ENCODE data around the gene SPATA24. TPM values are rescaled to one million over a fixed set of nuclear protein-coding genes. Genes with fewer than 3 reads are reported as not detected.
"Not testable (repeated sequence)": the region's sequence is repeated elsewhere in the genome, so short reads cannot be mapped to it uniquely, and the experiment has no call there.

Gene SPATA24, protein sequence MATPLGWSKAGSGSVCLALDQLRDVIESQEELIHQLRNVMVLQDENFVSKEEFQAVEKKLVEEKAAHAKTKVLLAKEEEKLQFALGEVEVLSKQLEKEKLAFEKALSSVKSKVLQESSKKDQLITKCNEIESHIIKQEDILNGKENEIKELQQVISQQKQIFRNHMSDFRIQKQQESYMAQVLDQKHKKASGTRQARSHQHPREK
- 3.5 TPM for total RNA-seq

DNA sequence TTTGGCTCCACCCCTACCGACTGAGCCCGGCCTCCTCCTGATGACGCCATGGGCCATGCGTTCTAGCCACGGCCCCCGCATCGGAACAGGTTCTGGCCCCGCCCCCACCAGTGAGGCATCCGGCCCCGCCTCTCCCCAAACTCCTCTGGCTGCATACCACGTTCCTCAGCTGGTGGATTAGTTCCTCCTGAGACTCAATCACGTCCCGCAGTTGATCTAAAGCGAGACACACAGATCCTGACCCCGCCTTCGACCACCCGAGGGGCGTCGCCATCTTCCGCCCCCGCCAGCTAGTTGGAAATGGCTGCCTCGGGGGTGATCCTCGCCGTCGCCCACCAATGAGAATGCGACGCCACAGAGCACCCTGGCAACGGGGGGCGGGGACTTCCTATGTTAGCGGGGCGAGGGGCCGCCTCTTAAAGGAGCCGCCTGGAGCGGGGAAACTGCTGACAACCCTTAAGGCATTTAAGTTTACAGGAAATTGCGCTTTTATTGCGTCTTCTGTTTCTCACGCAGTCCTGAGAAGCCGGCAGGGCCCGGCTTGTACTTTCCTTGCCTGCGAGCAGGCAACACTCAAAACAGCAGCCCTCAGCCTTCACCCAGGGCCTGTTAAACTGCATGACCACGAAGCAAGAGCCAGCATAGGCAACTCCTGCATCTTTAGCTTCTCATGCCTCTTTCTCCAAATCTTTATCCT is at the start of gene SPATA24:
Gene SPATA24, minus strand, starts transcription at position 303 of the 697 bp plus-strand sequence. Its CDS starts 29 bp downstream, at position 274.
- DNase-seq: peak; percentile 97

DNA sequence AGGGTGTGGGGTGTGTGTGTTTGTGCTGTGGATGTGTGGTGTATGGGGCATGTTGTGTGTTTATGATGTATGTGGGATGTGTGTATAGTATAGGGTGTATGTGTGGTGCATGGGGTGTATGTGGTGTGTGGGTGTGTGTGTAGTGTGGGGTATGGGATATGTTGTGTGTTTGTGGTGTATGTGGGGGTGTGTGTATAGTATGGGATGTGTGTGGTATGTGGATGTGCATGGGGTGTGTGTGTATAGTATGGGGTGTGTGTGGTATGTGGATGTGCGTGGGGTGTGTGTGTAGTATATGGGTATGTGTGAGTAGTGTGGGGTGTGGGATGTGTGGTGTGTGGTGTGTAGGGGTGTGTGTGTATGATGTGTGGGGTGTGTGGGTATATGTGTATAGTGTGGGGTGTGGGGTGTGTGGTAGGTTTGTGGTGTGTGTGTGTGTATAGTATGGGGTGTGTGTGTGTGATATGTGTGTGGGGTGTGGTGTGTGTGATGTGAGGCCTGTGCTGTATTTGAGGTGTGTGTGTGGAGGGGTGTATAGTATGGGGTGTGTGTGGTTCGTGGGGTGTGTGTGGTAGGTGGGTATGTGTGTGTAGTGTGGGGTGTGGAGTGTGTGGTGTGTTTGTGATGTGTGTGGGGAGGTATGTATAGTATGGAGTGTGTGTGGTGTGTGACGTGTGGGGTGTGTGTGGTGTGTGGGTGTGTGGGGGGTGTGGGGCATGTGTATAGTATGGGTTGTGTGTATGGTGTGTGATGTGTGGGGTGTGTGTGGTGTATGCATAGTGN is 48.2 kb upstream of the SPATA24 start:
- DNase-seq: no peak

DNA sequence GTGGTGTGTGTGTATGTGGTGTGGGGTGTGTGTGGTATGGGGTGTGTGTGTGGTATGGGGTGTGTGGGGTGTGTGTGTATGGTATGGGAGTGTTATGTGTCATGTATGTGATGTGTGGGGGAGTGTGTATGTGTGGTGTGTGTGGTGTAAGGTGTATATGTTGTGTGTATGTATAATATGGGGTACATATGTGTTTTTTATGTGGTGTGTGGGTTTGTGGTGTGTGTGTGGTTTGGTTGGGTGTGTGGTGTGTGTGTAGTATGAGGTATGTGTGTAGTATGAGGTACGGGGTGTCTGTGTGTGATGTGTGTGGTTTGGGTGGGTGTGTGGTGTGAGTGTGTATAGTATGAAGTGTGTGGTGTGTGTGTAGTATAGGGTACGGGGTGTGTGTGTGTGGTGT is 47.3 kb upstream of the SPATA24 start:
- DNase-seq: no peak

DNA sequence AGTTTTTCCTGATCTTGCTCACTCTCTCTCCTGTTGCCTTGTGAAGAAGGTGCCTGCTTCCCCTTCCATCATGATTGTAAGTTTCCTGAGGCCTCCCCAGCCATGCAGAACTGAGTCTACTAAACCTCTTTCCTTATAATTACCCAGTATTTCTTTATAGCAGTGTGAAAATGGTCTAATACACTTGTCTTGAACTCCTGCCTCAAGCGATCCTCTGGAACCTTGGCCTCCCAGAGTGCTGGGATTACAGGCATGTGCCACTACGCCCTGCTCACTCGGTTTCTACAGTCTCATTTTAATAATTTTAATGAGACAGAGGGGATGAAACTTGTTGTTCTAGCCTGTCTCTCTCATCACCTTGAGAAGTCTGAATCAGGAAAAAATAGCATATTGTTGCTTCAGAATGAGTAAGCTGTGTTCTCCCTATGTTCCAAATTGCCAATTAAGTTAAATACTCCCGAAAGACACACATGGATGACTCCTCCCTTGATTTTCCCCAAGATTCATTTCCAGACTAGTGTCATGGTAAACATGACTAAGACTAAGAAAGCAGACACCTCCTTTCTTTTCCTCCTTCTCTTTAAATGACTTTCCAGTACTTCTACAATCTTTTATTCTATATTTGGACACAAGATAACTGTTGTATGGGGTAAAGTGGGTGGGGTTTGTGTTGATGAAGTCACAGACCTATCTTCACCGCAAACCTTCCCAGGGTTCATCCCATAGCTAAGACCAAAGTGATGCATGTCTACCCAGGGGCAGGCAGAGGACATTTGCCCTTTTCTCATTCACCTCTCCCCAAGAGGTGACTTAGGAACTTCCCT is 43.3 kb upstream of the SPATA24 start:
- DNase-seq: no peak

DNA sequence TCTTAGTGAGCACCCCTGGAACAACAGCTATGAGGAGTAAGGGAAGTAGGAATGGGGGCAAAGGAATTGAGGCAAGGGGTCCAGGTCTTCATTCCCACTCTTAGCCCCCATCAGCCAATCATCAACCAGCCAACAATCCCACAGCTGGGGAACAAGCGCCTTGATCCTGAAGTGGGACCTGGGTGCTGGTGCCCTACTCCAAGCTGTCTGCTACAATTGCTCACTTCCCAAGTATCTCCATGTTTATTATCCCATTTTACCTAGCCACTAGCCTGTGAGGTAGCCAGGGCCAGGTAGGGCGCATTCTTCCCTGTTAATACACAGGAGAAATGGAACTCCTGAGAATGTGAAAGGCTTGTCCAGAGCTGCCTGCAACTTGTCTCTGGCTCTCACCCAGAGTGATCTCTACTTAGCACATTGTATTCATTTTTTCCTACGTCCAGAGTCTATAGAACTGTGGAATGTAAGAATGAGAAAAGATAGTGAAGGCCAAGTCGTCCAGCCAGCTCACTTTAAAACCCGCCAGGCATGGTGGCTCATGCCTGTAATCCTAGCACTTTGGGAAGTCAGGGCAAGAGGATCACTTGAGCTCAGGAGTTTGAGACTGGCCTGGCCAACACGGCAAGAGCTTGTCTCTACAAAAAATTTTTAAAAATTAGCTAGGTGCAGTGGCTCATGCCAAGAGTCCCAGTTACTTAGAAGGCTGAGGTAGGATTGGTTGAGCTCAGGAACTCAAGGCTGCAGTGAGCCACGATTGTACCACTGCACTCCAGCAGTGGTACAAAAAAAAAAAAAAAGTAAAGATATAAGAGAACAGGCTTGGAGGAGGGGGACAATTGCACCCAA is 41.7 kb upstream of the SPATA24 start:
- peak; percentile 18 for DNase-seq

DNA sequence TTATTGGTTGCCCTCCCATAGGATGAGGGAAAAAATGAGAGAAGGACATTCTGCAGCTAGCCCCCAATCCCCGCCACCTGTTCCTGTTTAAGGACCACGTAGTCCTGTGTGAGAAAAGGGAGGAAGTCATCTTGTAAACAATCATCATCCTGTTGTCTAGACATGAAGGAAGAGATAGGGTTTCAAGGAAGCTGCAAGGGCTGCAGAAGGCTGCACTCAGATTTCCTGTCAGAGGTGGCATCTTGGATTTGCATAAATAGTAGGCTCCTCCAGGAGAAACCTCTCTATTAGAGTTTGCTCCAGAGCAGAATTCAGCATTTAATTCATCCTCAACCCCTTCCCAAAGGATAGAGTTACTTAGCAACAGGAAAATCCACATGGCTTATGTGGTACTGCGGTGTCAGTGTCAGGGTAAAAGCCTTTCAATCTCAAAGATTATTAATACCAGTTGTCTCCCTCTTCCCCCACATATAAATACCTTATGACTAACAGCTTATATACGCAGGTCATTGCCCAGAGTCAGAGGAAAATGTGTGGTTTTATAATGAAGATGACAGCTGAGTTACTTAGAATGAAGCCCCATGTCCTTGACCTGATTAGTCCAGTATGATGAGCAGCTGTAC is 40.1 kb upstream of the SPATA24 start:
- no peak for DNase-seq

DNA sequence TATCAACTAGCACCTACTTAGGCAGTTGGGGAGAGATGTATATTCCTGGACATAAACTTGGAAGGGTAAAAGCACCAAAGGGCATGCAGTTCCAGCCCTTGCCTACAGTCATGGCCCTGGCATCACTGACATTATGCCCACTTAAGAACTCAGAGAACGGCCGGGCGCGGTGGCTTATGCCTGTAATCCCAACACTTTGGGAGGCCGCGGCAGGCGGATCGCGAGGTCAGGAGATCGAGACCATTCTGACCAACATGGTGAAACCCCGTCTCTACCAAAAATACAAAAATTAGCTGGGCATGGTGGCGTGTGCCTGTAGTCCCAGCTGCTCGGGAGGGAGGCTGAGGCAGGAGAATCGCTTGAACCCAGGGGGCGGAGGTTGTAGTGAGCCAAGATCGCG is 36.5 kb upstream of the SPATA24 start:
- DNase-seq: not testable (repeated sequence)

DNA sequence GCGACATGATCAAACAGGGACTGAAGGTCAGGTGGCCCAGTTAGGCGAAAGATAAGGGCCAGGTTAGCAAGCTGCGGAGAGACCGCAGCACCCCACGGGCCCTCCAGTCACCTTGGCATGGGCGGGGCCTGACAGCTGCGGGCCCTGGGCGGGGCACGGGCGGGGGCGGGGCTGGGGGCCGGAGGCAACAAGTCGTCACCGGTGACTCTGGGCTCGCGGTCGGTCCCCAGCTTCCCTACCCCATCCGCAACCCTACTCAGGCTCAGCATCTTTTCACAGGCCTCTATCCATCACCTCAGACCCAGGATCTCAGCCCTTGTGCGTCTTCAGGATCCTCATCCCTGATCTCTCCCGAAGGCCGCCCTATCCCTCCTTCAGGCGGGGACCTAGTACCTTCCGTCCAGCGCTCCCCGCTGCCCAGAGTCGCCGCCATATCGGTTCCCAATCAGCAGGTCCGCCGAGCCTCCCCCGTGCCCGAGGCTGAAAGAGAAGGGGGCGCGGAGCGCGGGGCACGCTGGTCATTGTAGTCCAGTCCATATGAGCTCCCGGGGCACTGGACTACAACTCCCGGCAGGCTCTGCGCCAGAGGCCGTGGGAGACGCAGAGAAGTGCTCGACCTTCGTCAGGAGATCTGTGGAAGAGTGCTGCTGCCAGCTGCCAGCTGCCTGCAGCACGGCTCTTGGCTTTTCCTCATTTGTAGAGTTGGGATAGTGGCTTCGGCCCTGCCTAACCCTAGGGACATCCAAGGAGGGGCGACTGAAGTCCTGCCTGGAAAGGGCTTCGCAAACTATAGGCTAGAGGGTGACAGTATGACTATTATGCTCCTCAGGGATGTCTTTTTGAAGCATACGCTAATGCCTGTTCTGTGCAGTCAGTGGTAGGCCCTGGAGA is 35.4 kb upstream of the SPATA24 start, which contains the start of gene DNAJC18:
Gene DNAJC18, minus strand, starts transcription at position 513 of the 891 bp plus-strand sequence. Its CDS starts 80 bp downstream, at position 433.
- peak; percentile 84 for DNase-seq

DNA sequence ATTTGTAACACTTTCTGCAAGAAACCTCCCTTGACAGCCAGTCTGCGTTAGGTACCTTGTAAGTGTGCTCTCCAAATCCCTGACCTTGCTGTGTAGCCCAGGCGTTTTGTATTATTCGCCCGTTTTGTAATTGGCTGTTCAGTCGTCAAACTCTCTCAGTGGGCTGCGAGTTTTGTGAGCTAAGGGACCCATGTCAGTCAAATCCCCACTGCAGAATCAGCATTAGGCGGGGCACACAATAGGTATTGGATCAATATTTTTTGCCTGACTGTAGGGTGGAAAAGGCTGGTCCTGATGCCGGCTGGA is 34.8 kb upstream of the SPATA24 start:
- DNase-seq: no peak

DNA sequence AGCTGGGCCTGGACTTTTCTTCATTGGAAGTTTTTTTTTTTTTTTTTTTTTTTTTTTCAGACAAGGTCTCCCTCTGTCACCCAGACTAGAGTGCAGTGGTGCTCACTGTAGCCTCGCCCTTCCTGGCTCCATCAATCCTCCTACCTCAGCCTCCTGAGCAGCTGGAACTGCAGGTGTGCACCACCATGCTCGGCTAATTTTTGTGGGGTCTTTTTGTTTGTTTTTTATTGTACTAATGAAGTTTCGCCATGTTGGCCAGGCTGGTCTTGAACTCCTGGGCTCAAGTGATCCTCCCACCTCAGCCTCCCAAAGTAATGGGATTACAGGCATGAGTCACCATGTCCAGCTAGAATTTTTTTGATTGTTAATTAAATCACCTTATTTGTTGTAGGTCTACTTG is 31.8 kb upstream of the SPATA24 start:
- DNase-seq: no peak

DNA sequence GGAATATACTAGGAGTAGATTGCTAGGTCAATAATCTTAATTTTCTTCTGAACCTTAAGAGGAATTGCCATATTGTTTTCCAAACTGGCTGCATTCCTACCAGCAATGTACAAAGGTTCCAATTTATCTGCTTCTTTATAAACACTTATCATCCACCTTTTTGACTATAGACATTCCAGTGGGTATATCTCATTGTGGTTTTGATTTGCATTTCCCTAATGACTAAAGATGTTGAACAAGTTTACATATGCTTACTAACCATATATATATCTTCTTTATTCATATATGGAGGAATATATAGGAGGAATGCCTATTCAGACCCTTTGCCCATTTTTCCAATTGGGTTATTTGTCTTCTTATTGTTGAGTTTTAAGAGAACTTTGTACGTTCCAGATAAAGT is 27.8 kb upstream of the SPATA24 start:
- no peak for DNase-seq

DNA sequence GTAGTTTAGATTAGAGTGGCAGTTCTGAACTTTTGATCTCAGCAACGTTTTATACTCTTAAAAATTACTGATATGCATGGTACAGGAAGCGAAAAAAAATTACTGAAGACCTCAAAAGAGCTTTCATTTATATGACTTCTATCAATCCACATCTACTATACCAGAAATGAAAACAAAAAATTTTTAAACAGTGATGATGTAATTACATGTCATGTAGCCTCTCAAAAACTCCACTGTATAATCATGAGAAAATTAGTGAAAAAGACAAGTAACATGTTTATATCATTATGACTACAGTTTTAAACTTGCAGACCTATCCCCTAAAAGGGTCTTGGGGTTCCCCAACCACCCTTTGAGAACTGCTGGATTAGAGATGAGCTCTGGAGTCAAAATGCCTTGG is 26.1 kb upstream of the SPATA24 start:
- no peak for DNase-seq

DNA sequence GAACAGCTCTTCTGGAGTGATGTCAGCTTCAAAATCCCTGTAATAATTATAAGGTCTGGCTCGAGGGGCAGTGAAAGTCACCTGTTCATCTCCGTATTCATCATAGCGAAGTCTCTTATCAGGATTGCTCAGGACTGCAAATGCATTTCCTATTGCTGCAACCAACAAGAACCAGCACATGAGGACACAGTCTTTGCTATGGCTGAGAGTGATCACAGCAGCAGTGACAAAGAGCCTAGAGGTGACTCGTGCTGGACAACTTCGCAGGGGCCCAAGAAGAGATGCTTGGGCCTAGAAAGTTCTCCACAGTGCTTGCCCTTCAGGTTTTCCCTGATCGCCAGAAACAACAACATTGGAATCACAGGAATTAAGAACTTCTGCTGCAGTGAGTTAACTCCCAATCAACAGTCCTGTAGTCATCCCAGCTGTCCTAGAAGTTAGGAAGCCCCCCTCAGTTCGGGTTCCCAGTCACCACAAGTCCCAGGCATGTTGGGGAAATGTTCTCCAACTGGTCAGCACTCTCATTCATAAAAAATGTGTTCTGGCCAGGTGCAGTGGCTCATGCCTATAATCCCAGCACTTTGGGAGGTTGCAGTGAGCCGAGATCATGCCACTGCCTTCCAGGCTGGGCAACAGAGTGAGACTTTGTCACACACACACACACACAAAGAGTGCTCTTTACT is 22.5 kb upstream of the SPATA24 start:
- no peak for DNase-seq

DNA sequence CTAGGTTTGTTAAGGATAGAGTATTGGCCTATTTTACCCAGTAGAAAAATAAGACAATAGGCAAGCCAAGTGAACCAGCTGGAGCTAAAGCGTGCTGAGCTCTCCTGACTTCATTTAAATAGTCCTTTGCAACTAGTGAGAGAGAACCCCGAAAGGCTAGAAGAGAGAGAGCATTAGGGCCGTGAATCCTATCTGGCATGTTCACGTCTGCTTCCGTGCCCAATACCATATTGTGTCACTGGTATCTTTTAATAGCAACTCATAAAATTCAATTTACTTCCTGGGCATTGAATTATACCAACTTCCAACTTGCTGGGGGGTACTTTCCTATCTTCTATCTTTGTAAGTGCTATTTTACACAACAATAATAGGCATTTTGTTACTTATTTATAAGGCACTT is 21.6 kb upstream of the SPATA24 start:
- DNase-seq: no peak

DNA sequence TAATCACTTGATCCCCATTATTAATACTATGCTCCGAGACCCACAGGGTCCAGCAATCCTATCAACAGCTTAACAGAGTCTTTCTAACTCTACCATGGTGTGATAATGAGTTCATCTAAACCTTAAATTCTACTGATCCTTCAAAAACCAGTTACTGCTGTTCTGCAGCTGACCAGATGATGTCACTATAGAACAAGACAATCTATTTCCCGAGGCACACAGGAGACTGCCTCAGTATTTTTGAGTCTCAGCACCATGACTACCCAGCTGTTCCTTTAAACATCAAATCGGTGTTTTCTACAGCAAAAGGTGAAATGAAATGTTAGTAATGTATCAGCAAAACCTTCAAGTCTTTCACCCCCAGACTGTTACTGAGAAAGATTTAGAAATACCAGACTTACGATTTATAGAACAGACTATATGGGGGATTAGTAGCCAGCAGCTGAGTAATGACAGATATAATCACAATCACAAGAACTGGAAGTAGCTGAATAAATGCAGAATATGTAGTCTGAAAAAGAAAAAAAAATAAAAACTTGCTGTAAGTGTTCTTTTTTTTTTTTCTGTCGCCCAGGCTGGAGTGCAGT is 18.5 kb upstream of the SPATA24 start:
- DNase-seq: peak; percentile 75

DNA sequence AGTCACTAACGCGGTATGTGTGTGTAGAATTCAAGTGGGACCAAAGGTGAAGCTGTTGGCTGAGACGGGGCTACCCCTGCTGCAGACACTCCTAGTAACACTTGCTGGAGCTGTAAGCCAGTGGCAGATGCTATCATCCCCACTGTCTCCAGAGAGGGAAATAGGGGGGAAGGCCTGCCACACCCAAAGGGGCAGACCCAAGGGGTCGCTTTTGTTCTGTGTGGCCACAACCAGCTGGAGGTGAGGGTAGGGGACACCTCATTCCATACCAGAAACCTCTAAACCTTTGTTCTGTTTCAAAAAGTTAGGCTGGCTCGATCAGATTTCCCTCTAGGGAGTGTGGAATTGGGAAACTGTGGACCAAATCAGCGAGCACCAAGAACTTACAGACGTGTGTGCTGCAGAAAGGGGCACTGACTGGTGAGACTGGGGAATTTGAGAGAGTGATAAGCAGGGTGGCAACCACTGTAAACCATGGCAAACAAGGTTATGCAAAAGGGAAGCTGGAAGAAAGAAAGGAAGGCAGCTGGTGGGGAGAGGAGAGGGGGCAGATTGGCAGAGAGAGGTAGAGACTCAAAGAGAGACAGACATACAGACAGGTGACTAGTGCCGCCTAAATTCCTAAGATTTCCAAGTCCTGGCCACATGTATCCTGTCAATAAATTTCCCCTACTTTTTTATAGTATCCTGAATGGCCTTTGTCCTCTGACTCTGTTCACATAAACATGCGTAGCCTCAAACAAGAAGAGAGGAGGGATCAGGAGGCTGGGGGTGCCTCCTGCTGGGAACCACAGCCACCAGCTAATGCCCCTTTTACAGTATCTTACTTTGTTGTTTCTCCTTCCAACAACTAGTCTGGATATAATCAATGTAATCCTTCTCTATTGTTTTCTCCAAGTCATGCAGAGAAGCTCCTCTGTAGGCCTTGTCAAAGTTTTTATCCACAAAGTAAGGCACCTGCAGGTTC is 15.6 kb upstream of the SPATA24 start:
- no peak for DNase-seq

DNA sequence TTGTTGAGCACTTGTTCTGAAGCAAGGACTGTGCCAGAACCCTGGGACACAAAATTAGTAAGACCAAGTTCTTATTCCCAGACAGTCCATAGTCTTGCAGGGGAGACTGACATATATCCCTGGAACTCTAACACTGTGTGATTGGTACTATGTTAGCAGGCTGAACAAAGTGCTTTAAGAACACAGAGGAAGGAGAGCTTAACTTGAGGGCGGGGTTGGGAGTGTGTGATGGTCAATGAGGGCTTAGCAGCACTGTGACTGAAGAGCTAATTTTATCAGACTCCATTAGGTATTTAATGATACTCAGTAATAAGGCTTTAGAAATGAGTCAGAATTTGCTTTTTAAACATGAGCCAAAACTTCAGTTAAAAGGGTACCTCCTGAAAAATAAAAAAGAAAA is 14.9 kb upstream of the SPATA24 start:
- no peak for DNase-seq

DNA sequence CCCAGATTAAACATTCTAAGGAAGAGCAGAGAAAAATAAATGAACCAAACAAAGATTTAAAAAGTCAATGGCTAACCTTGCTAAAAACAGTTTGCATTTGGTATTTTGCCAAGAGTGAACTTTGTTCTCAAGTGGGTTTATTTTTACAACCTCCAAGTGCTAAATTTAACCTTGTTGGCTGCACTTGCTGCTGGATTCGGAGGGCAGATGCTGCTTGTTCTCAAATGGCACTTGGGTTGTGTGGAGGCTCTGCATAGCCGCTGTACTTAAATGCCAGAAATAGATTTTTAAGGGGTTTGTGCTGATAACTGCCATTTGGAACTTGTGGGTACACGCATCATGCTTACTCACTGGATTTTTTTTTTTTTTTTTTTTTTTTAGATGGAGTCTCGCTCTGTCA is 13.3 kb upstream of the SPATA24 start:
- DNase-seq: no peak
